ENCODE data around the gene MTRF1. TPM values are rescaled to one million over a fixed set of nuclear protein-coding genes. Genes with fewer than 3 reads are reported as not detected.

The MTRF1 gene
- total and polyA plus RNA-seq, 2 of the 8 experiments (the other 6 are each of a cell fraction or from before 2014, with no cell fraction given) = 8.0 to 19.2 TPM

DNA sequence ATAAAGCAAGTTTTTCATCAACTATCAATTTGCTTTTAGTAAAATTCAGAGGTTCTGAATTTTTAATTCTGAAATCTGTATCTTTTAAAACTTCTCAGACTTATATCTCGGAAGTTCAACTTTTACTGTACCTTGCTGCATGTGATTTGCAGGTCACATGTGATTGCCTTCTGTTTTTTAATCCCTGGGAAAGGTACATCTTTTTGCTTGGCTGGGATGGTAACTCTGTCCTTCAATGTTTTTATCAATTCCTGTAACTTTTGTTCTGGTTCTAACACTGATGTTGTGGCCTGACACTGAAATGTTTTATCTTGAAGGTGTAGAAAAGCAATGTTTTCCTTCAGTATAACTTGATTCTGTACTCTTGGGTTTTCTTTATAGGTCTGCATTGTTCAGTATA is 31.5 kb upstream of the MTRF1 start (continued):
- TF ChIP-seq, protein P1, sequence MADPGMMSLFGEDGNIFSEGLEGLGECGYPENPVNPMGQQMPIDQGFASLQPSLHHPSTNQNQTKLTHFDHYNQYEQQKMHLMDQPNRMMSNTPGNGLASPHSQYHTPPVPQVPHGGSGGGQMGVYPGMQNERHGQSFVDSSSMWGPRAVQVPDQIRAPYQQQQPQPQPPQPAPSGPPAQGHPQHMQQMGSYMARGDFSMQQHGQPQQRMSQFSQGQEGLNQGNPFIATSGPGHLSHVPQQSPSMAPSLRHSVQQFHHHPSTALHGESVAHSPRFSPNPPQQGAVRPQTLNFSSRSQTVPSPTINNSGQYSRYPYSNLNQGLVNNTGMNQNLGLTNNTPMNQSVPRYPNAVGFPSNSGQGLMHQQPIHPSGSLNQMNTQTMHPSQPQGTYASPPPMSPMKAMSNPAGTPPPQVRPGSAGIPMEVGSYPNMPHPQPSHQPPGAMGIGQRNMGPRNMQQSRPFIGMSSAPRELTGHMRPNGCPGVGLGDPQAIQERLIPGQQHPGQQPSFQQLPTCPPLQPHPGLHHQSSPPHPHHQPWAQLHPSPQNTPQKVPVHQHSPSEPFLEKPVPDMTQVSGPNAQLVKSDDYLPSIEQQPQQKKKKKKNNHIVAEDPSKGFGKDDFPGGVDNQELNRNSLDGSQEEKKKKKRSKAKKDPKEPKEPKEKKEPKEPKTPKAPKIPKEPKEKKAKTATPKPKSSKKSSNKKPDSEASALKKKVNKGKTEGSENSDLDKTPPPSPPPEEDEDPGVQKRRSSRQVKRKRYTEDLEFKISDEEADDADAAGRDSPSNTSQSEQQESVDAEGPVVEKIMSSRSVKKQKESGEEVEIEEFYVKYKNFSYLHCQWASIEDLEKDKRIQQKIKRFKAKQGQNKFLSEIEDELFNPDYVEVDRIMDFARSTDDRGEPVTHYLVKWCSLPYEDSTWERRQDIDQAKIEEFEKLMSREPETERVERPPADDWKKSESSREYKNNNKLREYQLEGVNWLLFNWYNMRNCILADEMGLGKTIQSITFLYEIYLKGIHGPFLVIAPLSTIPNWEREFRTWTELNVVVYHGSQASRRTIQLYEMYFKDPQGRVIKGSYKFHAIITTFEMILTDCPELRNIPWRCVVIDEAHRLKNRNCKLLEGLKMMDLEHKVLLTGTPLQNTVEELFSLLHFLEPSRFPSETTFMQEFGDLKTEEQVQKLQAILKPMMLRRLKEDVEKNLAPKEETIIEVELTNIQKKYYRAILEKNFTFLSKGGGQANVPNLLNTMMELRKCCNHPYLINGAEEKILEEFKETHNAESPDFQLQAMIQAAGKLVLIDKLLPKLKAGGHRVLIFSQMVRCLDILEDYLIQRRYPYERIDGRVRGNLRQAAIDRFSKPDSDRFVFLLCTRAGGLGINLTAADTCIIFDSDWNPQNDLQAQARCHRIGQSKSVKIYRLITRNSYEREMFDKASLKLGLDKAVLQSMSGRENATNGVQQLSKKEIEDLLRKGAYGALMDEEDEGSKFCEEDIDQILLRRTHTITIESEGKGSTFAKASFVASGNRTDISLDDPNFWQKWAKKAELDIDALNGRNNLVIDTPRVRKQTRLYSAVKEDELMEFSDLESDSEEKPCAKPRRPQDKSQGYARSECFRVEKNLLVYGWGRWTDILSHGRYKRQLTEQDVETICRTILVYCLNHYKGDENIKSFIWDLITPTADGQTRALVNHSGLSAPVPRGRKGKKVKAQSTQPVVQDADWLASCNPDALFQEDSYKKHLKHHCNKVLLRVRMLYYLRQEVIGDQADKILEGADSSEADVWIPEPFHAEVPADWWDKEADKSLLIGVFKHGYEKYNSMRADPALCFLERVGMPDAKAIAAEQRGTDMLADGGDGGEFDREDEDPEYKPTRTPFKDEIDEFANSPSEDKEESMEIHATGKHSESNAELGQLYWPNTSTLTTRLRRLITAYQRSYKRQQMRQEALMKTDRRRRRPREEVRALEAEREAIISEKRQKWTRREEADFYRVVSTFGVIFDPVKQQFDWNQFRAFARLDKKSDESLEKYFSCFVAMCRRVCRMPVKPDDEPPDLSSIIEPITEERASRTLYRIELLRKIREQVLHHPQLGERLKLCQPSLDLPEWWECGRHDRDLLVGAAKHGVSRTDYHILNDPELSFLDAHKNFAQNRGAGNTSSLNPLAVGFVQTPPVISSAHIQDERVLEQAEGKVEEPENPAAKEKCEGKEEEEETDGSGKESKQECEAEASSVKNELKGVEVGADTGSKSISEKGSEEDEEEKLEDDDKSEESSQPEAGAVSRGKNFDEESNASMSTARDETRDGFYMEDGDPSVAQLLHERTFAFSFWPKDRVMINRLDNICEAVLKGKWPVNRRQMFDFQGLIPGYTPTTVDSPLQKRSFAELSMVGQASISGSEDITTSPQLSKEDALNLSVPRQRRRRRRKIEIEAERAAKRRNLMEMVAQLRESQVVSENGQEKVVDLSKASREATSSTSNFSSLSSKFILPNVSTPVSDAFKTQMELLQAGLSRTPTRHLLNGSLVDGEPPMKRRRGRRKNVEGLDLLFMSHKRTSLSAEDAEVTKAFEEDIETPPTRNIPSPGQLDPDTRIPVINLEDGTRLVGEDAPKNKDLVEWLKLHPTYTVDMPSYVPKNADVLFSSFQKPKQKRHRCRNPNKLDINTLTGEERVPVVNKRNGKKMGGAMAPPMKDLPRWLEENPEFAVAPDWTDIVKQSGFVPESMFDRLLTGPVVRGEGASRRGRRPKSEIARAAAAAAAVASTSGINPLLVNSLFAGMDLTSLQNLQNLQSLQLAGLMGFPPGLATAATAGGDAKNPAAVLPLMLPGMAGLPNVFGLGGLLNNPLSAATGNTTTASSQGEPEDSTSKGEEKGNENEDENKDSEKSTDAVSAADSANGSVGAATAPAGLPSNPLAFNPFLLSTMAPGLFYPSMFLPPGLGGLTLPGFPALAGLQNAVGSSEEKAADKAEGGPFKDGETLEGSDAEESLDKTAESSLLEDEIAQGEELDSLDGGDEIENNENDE (IDR thresholded peaks at IDR 0.05; ENCODE audit: insufficient replicate concordance, low read length) = no peak
- no peak for TF ChIP-seq SP4 (IDR thresholded peaks at IDR 0.05; ENCODE audit: low read length)
- no peak for TF ChIP-seq YY1 (IDR thresholded peaks at IDR 0.05; ENCODE audit: low read depth, low read length)
- no peak for TF ChIP-seq SP2 (IDR thresholded peaks at IDR 0.05; ENCODE audit: low read length)
- TF ChIP-seq, protein P2, sequence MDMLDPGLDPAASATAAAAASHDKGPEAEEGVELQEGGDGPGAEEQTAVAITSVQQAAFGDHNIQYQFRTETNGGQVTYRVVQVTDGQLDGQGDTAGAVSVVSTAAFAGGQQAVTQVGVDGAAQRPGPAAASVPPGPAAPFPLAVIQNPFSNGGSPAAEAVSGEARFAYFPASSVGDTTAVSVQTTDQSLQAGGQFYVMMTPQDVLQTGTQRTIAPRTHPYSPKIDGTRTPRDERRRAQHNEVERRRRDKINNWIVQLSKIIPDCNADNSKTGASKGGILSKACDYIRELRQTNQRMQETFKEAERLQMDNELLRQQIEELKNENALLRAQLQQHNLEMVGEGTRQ (IDR thresholded peaks at IDR 0.05; ENCODE audit: low read length) = no peak
- no peak for TF ChIP-seq SIX5 (IDR thresholded peaks at IDR 0.05; ENCODE audit: low read depth, low read length)
- TF ChIP-seq CBX5 (IDR thresholded peaks at IDR 0.05; ENCODE audit: low read depth, low read length) = no peak
- TF ChIP-seq HDAC6 (IDR thresholded peaks at IDR 0.05; ENCODE audit: low read depth, low read length) = no peak
- TF ChIP-seq ASH2L (IDR thresholded peaks at IDR 0.05; ENCODE audit: low read length) = no peak
- TF ChIP-seq ZNF274 (IDR thresholded peaks at IDR 0.05; ENCODE audit: borderline replicate concordance, extremely low read depth, low read length) = no peak
- no peak for TF ChIP-seq SUZ12 (IDR thresholded peaks at IDR 0.05; ENCODE audit: low read length)
- TF ChIP-seq RXRA (IDR thresholded peaks at IDR 0.05; ENCODE audit: insufficient read depth, low read depth, low read length) = no peak

Measured in H1 (cell line).